WTC11 (cell line): ENCODE measurements around the gene OPALIN. TPM values are rescaled to one million over a fixed set of nuclear protein-coding genes. Genes with fewer than 3 reads are reported as not detected.

ENCODE experiments used
- ATAC-seq: fragments of 200-7000 bp; cut with Tn5 transposase; 2 replicates; pipeline ENCODE4 v1.10.0; 2021; ENCODE audit warnings: mild to moderate bottlenecking, moderate library complexity
- CTCF ChIA-PET: fragments of 300-600 bp; sonication (Branson Sonifier 250); formaldehyde crosslinking; loops from one replicate; lab custom pipeline; 2021; ENCODE audit warnings: antibody characterized with exemption; lab: Charles Lee
- POLR2A ChIA-PET: fragments of 350-600 bp; sonication (Branson Sonifier 250); formaldehyde crosslinking; loops from one replicate; lab custom pipeline; 2021; ENCODE audit warnings: antibody characterized with exemption; lab: Charles Lee
- DNase-seq: peaks from one replicate; pipeline ENCODE4 v3.0.0; 2021; ENCODE audit warnings: low spot score
- H3K27ac Mint-ChIP-seq: 2 replicates; pipeline ENCODE4 v1.8.0; 2021; ENCODE audit warnings: mixed read lengths
- H3K27me3 Mint-ChIP-seq: 2 replicates; pipeline ENCODE4 v1.8.0; 2021; ENCODE audit warnings: low read depth, mild to moderate bottlenecking, moderate library complexity, mixed read lengths
- H3K36me3 Mint-ChIP-seq: 2 replicates; pipeline ENCODE4 v1.8.0; 2021; ENCODE audit warnings: mixed read lengths
- H3K4me1 Mint-ChIP-seq: 2 replicates; pipeline ENCODE4 v1.8.0; 2022; ENCODE audit warnings: mixed read lengths
- H3K4me3 Mint-ChIP-seq: 2 replicates; pipeline ENCODE4 v1.8.0; 2021; ENCODE audit warnings: mild to moderate bottlenecking, moderate library complexity, mixed read lengths
- H3K9me3 Mint-ChIP-seq: 2 replicates; pipeline ENCODE4 v1.8.0; 2021; ENCODE audit warnings: mixed read lengths
- AFF4 ChIP-seq: sonication (generic); formaldehyde crosslinking; IDR thresholded peaks from 2 replicates; pipeline ENCODE4 v1.8.1; 2023; ENCODE audit warnings: mild to moderate bottlenecking, missing genetic modification reagents, borderline replicate concordance
- ARID4B ChIP-seq: sonication (generic); formaldehyde crosslinking; IDR thresholded peaks from 2 replicates; pipeline ENCODE4 v1.8.0; 2023; ENCODE audit warnings: missing genetic modification reagents, mild to moderate bottlenecking, borderline replicate concordance
- CREM ChIP-seq: sonication (generic); formaldehyde crosslinking; IDR thresholded peaks from 2 replicates; pipeline ENCODE4 v1.8.1; 2022; ENCODE audit warnings: mild to moderate bottlenecking, missing genetic modification reagents, moderate library complexity
- FOXJ3 ChIP-seq: sonication (generic); formaldehyde crosslinking; IDR thresholded peaks from 2 replicates; pipeline ENCODE4 v1.9.0; 2021; ENCODE audit warnings: missing genetic modification reagents, mild to moderate bottlenecking, borderline replicate concordance
- GTF2I ChIP-seq: fragments of 250-450 bp; sonication (Bioruptor Pico); conservative IDR thresholded peaks from 2 replicates; pipeline ENCODE4 v1.4.0; 2021; ENCODE audit warnings: mild to moderate bottlenecking
- JAZF1 ChIP-seq: fragments of 250-450 bp; sonication (Bioruptor Pico); IDR thresholded peaks from 2 replicates; pipeline ENCODE4 v1.9.0; 2021; ENCODE audit warnings: moderate library complexity, mild to moderate bottlenecking, inconsistent platforms
- KAT7 ChIP-seq: sonication (generic); formaldehyde crosslinking; IDR thresholded peaks from 2 replicates; pipeline ENCODE4 v1.8.1; 2023; ENCODE audit warnings: missing genetic modification reagents, mild to moderate bottlenecking, borderline replicate concordance
- NFE2L1 ChIP-seq: sonication (generic); formaldehyde crosslinking; IDR thresholded peaks from 2 replicates; pipeline ENCODE4 v1.8.1; 2023; ENCODE audit warnings: missing genetic modification reagents
- NR1H2 ChIP-seq: sonication (generic); formaldehyde crosslinking; IDR thresholded peaks from 2 replicates; pipeline ENCODE4 v1.9.0; 2021; ENCODE audit warnings: mild to moderate bottlenecking, moderate library complexity, missing genetic modification reagents
- PRDM15 ChIP-seq: sonication (generic); formaldehyde crosslinking; IDR thresholded peaks from 2 replicates; pipeline ENCODE4 v1.8.0; 2022; ENCODE audit warnings: missing genetic modification reagents
- RORB ChIP-seq: fragments of 250-450 bp; sonication (Bioruptor Pico); IDR thresholded peaks from 2 replicates; pipeline ENCODE4 v1.9.0; 2021; ENCODE audit warnings: mild to moderate bottlenecking
- TEAD1 ChIP-seq: sonication (generic); formaldehyde crosslinking; IDR thresholded peaks from 2 replicates; pipeline ENCODE4 v1.8.0; 2022; ENCODE audit warnings: mild to moderate bottlenecking, missing genetic modification reagents
- ZNF121 ChIP-seq: sonication (generic); formaldehyde crosslinking; IDR thresholded peaks from 2 replicates; pipeline ENCODE4 v1.8.0; 2023; ENCODE audit warnings: missing genetic modification reagents
- ZNF138 ChIP-seq: sonication (generic); formaldehyde crosslinking; conservative IDR thresholded peaks from 2 replicates; pipeline ENCODE4 v1.8.1; 2022; ENCODE audit warnings: mild to moderate bottlenecking, moderate library complexity, missing genetic modification reagents
- ZNF263 ChIP-seq: sonication (generic); formaldehyde crosslinking; IDR thresholded peaks from 2 replicates; pipeline ENCODE4 v1.8.1; 2022; ENCODE audit warnings: low read depth, mild to moderate bottlenecking, moderate library complexity, missing genetic modification reagents
- ZNF512 ChIP-seq: sonication (generic); formaldehyde crosslinking; IDR thresholded peaks from 2 replicates; pipeline ENCODE4 v1.8.1; 2022; ENCODE audit warnings: missing genetic modification reagents, borderline replicate concordance
- total RNA-seq: library from RNA; stranded (reverse); gene quantifications from 3 replicates; pipeline ENCODE4 v1.2.3, GENCODE V29; 2021
- TF ChIP-seq, protein P1 (sequence below): sonication (generic); formaldehyde crosslinking; IDR thresholded peaks from 2 replicates; pipeline ENCODE4 v1.8.1; 2023; ENCODE audit warnings: mild to moderate bottlenecking, missing genetic modification reagents, moderate library complexity
- TF ChIP-seq, protein P2 (sequence below): sonication (generic); formaldehyde crosslinking; IDR thresholded peaks from 2 replicates; pipeline ENCODE4 v1.8.0; 2022; ENCODE audit warnings: mild to moderate bottlenecking, missing genetic modification reagents
- TF ChIP-seq, protein P3 (sequence below): sonication (generic); formaldehyde crosslinking; IDR thresholded peaks from 2 replicates; pipeline ENCODE4 v1.8.1; 2023; ENCODE audit warnings: mild to moderate bottlenecking, missing genetic modification reagents

OPALIN gene
- total RNA-seq, 1 experiment from 2014 or later = 0.04 TPM

- no peak overlapping the region for H3K4me3 Mint-ChIP-seq
- CTCF ChIA-PET = interaction anchor here (2.3 kb wide), 1 partner anchor 34 kb away, joined by 5 read pairs; no protein-coding TSS in a partner anchor
- H3K4me1 Mint-ChIP-seq = peaks cover 9% of the 10 kb centered on the region
- POLR2A ChIA-PET = no interaction called here
- H3K36me3 Mint-ChIP-seq = no peaks in the 10 kb centered on the region
- DNase-seq = no peak
- H3K9me3 Mint-ChIP-seq = no peaks in the 10 kb centered on the region
- H3K27me3 Mint-ChIP-seq = peaks cover 3% of the 10 kb centered on the region; the same call in 1 of the 2 replicates
- no peak for ATAC-seq
- no peak overlapping the region for H3K27ac Mint-ChIP-seq
- no peak for TF ChIP-seq ZNF512 (CRISPR knock-in tag)
- TF ChIP-seq, protein P1, sequence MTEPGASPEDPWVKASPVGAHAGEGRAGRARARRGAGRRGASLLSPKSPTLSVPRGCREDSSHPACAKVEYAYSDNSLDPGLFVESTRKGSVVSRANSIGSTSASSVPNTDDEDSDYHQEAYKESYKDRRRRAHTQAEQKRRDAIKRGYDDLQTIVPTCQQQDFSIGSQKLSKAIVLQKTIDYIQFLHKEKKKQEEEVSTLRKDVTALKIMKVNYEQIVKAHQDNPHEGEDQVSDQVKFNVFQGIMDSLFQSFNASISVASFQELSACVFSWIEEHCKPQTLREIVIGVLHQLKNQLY (CRISPR knock-in tag) = no peak
- no peak for TF ChIP-seq FOXJ3 (CRISPR knock-in tag)
- no peak for TF ChIP-seq RORB
- no peak for TF ChIP-seq ZNF121
- TF ChIP-seq CREM (CRISPR knock-in tag) = no peak
- no peak for TF ChIP-seq ZNF263 (CRISPR knock-in tag)
- no peak for TF ChIP-seq ARID4B (CRISPR knock-in tag)
- no peak for TF ChIP-seq GTF2I (CRISPR knock-in tag)
- TF ChIP-seq, protein P2, sequence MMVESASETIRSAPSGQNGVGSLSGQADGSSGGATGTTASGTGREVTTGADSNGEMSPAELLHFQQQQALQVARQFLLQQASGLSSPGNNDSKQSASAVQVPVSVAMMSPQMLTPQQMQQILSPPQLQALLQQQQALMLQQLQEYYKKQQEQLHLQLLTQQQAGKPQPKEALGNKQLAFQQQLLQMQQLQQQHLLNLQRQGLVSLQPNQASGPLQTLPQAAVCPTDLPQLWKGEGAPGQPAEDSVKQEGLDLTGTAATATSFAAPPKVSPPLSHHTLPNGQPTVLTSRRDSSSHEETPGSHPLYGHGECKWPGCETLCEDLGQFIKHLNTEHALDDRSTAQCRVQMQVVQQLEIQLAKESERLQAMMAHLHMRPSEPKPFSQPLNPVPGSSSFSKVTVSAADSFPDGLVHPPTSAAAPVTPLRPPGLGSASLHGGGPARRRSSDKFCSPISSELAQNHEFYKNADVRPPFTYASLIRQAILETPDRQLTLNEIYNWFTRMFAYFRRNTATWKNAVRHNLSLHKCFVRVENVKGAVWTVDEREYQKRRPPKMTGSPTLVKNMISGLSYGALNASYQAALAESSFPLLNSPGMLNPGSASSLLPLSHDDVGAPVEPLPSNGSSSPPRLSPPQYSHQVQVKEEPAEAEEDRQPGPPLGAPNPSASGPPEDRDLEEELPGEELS (CRISPR knock-in tag) = no peak
- TF ChIP-seq ZNF138 (CRISPR knock-in tag) = no peak
- TF ChIP-seq NFE2L1 (CRISPR knock-in tag) = no peak
- no peak for TF ChIP-seq KAT7 (CRISPR knock-in tag)
- TF ChIP-seq, protein P3, sequence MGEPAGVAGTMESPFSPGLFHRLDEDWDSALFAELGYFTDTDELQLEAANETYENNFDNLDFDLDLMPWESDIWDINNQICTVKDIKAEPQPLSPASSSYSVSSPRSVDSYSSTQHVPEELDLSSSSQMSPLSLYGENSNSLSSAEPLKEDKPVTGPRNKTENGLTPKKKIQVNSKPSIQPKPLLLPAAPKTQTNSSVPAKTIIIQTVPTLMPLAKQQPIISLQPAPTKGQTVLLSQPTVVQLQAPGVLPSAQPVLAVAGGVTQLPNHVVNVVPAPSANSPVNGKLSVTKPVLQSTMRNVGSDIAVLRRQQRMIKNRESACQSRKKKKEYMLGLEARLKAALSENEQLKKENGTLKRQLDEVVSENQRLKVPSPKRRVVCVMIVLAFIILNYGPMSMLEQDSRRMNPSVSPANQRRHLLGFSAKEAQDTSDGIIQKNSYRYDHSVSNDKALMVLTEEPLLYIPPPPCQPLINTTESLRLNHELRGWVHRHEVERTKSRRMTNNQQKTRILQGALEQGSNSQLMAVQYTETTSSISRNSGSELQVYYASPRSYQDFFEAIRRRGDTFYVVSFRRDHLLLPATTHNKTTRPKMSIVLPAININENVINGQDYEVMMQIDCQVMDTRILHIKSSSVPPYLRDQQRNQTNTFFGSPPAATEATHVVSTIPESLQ (CRISPR knock-in tag) = no peak
- TF ChIP-seq NR1H2 = no peak
- TF ChIP-seq TEAD1 (CRISPR knock-in tag) = no peak
- no peak for TF ChIP-seq PRDM15 (CRISPR knock-in tag)
- no peak for TF ChIP-seq JAZF1
- TF ChIP-seq AFF4 = no peak
These were observed 21.0 kb upstream of the OPALIN start for GRCh38 chr10:96379758-96380157.
